HG03558 (cell line): ENCODE measurements around the gene PRIMA1.

Experiments
- ATAC-seq: cut with Tn5 transposase; IDR thresholded peaks from one replicate; pipeline ENCODE4 v1.9.1; 2021; ENCODE audit warnings: moderate number of reproducible peaks; ENCODE audit not compliant: unreplicated experiment; ENCODE audit errors: extremely low read depth

PRIMA1 gene, protein sequence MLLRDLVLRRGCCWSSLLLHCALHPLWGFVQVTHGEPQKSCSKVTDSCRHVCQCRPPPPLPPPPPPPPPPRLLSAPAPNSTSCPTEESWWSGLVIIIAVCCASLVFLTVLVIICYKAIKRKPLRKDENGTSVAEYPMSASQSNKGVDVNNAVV

DNA sequence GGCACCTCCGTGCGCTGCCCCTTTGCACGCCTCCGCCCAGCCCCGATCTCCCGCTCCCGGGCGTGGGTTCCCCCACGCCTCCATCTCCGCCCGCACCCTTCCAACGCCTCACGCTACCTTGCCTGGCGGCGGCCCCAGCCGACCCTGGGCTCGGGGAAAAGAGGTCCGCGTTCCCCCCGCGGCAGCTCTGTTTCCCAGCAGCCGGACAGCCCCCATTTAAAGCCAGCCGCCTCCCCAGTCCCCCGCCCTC lies at the start of gene PRIMA1:
PRIMA1 (minus strand) TSS at position 193 of the 250 bp plus-strand sequence. CDS start 767 bp downstream, outside the sequence.
- no peak for ATAC-seq

DNA sequence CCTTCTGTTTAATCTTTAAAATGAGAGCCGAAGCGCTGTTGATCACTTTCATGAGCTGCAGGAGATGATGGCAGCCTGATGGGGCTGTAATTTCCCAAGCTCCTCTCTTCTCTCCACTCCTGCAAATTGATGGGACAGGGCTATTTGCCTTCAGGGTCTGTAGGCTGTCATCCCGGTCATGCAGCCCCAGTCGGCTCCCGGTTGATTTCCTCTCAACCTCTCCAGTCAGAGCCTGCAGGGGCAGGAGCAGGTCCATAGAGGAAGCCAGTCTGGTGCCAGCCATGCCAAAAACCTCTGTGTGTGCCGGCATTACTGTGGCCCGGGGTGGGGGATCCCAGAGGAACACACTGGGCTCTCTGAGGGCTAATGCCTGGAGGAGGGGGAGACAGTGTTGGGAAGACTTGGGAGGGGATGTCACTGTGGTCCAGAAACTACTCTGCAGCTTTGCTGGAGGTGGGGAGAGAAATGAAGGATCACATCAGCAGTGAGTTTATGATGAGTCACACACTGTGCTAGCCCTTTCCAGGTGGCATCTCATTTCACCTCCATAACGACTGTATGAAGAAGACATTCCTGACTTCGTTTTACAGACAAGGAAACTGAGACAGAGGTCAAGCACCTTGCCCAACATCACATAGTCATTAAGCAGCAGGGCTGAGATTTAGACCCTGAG lies 46.5 kb upstream of the PRIMA1 start:
- ATAC-seq: no peak

DNA sequence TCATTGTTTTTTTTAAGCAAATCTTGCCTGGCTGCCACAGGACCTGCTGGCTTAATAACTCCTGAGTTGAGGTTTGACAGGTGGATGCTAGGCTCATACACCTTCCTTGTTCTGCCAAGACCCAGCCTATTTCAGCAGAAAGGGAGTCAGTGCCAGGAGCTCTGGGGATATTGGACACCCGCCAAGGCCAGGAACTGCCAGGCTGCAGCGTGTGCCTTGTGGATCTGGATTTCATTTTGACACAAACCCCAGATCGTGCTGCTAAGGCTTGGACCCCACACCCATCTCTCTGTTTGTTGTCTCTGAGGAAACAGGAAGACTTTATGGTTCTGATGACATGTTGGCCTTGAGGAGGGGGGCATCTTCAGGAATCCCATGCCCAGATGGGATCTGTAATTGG lies 44.4 kb upstream of the PRIMA1 start:
- no peak for ATAC-seq

DNA sequence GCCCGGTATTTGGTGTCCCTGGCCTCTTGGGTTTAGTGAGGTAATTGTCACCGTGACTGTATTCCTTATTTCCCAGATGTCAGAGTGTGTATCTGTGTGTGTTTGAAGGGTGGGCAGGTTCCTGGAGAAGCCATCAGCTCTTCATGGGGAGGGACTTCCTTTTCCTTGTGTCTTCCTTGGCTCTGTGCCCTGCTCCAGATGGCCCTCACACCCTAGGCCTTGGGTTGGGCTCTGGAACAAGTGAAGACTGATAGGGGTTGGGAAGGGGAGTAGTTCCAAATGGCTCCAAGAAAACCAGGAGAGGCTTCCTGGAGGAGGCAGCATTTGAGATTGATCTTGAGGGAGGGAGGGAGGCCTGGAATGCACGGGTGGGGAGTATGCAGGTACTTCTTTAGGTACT lies 43.8 kb upstream of the PRIMA1 start:
- ATAC-seq: no peak

DNA sequence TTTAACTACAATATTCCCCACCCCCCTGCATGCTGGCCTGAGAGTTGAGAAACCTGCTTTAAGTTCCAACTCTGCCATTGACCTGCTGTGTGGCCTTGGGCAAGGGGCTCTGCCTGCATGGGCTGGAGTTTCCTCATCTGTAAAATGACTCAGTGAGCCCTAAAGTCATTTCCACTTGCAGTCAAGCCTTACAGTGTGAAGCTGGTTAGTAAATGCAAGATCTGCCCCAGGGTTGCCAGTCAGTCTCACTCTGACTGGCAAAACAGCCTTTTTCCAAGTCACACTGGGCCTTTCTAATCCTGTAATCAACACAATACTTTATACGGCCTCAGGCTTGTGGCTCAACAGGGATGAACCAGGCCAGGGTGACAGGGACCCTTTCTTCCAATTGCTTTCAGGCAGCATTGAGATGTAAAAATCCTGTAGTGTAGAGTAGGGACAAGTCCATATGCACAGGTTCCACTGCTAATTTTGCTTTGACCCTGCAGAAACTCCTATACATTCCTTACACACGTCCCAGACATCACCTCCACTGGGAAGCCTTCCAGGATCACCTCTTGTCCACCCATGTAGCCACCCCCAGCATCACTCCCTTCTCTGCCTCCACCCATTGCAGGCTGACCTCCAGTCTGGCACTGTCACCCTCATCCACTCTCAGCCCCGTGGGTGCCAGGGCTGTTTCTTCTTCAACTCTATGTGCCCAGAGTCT lies 42.6 kb upstream of the PRIMA1 start:
- ATAC-seq: no peak

DNA sequence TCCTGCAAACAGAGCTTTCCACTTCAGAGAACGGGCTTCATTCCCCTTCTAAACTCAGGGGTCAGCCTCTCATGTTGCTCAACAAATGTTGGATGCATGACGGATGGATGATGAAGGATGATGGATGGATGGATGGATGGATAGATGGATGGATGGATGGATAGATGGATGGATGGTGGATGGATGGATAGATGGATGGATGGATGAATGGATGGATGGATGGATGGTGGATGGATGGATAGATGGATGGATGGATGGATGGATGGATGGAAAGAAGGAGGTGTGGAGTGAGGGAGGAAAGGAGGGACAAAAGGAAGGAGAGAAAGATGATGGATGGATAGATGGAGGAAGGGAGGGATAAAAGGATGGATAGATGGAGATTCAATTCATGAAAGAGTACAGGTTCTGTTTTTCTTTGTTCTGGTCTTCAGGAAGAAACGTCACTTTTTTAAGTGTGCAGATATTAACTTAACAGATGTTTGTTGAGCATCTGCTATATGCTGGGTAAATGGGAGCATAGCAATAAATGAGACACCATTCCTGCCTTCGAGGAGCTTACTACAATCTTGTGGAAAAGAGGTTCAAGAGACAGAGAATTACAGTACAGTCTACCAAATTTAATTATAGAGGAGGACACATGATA lies 41.7 kb upstream of the PRIMA1 start:
- no peak for ATAC-seq

DNA sequence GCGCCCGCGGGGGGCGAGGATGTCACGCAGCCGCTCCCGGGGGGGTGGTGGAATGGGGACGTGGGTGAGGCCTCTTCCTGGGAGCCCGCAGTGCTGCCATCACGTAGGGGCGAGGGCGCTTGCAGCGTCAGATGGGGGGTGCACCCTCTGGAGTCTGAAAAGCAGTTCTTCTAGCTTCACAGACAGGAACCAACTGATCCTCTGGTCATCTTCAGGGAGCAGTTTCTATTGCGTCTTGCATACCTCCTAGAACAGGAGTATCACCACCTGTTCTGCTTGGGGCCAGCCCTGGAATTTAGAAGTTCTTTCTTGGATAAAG lies 36.9 kb upstream of the PRIMA1 start:
- no peak for ATAC-seq

DNA sequence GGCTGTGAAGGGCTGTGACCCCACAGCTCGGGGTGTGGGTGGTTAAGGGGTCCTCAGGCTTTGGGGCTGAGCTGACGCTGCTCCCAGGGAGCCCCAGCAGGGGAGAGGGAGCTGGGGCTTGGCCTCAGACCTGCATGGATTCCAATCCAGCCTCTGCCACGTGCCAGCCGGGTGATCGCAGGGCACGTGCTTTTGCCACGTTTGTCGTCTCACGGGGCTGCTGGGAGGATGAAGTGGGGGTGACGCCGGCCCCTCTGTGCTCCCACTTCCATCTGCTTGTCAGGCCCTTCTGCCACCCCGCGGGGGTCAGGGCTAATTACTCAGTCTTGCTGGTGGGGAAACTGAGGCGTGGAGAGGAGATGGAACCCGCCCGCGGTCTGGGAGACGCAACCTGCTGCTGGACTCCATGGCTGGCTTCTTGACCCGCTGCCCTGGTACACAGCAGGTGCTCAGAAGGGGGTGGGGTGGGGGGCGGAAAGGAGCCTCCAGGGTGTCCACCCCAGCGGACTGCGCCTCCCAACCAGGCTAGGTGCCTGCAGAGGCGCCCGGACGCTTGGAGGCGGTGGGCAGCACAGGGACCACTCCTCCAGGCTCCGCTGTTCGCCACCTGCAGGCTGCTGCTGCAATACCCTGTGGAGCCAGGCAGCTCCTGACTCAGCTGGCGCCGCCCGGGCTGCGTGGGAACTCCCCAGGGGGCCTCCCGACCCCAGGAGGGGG lies 36.4 kb upstream of the PRIMA1 start:
- no peak for ATAC-seq

DNA sequence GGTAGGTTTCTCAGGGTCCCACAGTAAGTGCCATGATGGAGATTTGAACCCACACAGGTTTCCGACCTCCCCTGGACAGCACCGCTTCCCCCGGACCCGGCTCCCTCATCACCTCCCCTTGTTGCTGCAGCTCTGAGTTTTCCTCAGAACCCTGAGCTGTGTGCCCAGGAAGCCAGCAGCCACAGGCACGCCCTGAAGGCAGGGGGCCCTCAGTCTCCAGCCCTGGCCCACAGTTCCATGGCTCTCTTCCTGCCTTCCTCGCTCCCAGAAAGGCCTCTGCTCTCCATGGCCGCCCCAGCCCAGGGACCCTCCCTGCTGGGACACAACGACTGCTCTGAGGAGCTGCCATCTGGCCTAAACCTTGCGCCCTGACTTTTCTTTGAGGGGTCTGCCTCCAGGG lies 35.8 kb upstream of the PRIMA1 start:
- ATAC-seq: no peak

DNA sequence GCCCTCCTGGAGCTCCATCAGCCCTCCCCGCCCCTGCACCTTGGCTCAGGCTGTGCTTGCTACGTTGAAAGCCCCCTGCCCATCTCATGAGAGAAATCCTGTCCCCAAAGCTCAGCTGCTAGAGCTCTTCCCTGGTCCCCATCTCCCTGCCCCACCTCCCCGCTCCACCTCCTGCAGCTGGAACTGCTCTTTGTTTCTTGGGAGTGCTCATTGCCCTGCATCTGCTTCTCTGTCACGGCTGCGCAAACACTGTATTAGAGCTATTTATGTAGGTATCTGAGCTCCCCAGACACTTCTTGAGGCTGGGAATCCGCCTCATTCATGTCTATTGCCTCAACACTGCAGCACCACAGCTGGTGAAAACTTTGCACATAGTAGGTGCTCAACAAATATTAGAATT lies 32.8 kb upstream of the PRIMA1 start:
- ATAC-seq: no peak

DNA sequence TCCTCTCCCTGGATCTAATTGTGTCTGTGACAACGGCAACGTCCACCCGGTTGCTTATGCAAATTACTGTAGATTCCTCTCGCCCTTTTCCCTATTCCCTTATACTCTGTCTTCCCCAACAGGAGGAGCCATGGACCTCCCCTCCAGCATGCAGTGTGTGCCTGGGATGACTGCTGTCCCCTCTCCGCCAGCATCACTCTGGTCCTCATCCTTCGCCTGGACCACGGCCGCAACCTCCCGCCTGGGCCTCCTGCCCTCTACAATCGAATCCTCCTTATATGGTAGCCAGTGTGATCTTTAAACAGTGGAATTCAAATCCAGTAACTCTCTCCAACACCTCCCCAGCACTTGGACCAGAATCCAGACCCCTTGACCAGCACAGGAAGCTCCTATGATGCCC lies 30.6 kb upstream of the PRIMA1 start:
- no peak for ATAC-seq

DNA sequence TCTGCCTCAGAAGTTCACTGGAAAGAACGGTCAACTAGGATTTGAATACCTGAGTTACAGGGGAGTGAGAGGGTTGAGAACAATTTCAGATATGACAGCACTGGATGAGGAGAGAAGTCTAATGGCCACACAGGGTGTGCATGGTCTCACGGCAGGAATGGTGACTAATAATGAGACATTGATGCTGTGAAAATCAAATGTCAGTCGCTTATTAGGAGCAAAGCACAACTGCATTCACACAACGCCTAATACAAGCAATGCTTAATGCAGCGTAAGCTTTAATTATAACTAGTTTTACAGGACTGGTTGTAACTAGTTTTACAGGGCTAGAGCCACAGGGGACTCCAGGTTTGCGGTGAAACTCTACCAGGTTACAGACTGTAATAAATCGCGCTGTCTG lies 23.4 kb upstream of the PRIMA1 start:
- ATAC-seq: no peak

DNA sequence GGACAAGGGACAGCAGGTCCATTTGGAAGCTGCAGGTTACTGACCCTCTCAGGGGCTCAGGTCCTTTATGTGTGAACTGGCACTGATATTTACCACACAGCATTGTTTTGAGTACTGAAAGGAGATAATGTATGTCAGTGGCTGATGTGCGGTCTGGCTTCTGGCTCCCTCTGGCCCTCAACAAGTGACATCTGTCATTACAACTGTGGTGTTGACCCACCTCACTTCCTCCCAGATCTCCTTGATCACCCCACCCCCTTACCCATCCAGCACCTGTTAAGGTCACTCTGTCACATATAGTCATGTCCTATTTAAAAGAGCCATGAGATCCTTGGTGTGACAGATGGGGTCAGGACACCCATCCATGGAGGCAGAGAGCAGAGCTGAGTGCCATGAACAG lies 22.7 kb upstream of the PRIMA1 start:
- ATAC-seq: no peak

DNA sequence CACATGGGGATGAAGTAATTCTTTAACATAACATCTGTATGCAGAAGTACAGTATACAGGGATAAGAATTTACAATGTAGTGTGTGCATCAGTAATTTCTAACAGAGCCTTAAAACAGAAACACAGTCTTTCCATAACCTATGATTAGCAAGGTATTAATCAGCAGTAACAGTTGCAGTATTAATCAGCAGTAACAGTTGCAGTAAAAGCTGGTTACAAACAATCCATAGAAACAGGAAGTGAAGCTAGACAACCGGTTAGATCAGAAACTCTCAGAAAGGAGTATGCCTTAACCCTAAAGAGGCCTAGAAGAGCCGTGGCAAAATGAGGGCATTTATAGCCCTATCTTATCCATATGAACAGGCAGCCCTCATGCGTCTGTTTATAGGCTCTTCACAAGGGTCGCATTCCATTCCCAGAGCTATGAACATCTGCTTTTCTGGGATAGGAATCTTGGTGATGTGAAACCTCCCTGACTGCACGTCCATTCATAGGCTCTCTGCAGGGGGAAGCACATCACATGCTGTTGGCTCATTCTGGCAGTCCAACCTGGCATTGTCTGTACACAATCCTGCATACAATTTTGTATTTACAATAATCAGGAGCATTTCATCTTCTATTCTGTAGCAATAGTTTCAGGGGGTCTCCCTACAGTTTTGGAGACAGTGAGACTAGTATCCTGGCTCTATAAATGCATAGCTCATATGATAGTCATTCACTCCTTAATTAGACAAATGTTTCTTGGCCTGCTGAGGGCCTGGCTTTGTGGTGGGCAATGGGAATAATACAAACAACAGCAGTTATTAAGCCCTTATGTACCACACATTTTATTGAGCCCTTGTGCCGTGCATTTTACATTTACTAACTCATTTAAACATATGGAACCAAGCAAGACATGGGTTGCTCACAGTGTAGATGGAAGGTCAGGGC lies 21.5 kb upstream of the PRIMA1 start:
- ATAC-seq: peak; percentile 49

DNA sequence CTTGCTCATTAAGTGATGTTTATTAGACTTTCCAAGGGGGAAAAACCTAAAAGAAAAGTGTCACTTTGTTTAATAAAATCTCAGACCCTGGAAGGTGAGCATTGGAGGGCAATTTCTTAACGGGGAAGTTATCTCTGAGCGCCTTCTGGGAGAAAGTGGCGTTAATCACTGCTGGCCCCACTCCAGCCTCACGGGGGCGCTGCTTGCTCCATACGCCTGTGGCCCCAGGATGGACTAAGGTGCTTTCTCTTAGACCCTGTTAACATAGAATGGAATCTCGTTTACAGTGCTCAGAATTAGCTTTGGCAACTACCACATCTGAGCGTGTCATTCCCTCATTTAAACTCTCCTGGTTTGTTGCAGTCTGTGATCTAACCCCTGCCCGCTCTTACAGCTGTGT lies 16.4 kb upstream of the PRIMA1 start:
- no peak for ATAC-seq

DNA sequence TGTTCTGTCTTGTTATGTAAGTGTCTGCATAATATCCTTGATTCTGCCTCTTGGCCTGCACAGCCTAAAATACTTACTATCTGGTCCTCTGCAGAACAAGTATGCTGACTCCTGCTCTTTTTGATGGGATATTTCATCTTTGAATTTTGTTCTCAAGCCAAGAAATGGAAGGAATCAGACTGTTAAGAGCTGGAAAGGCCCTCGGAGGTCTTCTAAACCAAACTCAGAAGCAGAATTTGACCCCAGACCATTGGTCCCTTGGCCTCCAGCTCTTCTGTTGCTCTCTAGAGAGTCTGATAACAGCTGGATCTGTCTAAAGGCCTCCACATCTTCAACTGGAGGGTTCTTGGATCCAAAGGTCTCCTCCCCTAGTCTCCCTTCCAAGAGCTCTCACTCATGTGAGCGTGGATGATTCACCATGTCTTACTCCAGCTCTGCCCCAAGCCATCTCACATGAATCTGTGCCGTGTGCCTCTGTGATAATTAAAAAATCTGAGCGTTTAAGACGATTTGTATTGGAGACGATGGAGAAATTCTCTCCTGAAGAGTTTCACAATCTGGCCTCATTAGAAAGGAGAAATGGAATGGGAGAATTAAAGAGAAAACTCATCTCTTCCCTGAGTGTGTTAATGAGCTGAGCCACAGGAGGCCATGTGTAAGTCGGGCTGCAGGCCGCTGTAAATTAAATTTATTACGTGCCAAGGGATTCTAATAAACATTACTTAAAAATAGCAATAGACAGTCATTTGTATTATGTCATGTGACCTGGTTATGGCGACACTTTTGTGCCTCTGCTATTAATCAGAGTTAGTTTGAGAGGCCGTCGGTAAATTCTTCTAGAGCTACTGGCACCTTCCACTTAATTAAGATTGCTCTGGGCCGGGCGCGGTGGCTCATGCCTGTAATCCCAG lies 15.4 kb upstream of the PRIMA1 start:
- ATAC-seq: no peak

DNA sequence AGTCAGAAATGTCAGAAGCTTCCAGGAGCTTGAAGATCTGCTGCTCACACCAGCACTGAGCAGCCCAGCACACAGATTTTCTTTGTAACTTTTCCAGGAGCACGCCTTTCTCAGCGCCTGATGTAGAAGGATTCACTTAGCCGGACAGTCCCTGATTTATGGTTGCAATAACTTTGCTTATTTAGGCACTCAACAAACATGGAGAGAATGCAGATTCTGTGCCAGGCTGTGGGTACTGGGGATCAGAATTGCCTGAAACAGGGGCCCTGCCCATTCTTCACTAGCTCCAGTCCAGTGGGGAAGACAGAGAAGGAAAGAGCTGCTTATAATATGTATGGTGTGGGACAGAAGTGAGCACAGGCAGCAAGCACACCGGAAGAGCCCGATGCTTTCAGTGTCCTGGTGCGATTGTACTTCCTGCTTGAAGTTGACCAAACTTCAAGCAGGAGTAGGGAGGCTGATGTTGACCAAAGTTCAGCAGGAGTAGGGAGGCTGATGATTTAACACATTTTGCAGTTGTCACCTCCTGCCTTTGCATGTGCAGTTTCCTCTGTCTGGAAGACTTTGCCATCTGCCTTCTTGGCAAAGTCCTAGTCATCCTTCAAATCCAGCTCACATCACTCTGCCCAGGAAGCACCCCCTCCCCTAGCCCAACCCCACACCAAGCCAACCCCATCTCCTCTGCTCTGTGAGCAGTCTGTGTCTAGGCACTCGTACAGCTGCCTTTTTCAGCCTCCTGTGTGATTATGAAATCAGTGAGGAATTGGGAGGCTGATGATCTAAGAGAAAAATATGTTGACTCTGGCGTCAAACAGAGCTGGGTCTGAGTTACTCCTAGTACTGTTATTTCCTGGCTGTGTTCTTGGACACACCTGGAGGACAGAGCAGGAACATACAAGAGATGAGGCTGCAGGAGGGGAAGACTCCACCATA lies 12.0 kb upstream of the PRIMA1 start:
- ATAC-seq: no peak

DNA sequence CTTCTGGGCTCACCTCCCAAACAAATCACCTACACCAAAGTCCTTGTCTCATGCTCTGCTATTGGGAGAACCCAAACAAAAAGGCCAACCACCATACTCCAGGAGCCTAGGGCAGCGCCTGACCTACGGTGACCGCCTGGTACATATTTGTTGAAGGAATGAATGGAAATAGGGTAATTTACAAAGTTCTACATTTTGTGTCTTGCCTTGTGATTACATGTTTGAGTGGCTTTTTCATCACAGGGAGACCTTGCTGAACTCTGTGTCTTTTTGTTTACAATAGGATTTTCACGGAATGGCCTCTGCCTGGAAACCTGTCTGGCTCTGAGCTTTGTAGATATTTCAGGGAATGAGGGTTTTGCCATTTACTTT lies 11.3 kb upstream of the PRIMA1 start:
- ATAC-seq: no peak
